ENCODE measurements around the gene NECTIN1.

Gene NECTIN1

GRCh38 chr11:119765628-119766027 lies 36.6 kb upstream of the NECTIN1 start:
- H3K9me3 ChIP-seq (ENCODE audit: control insufficient read depth, low read length) = no peaks in the 10 kb centered on the region
- no peaks in the 10 kb centered on the region for H3K36me3 ChIP-seq (ENCODE audit: control insufficient read depth, insufficient read depth, low read length)
- no peak overlapping the region for H3K27ac ChIP-seq (ENCODE audit: insufficient read depth, low read depth, low read length, poor library complexity, severe bottlenecking)
- H3K4me1 ChIP-seq (ENCODE audit: control insufficient read depth, insufficient read depth, low read length) = no peaks in the 10 kb centered on the region
- no peak overlapping the region for H3K4me3 ChIP-seq (ENCODE audit: insufficient read depth, low read depth, low read length)
- WGBS, 2 experiments = 77 to 81% methylated on average over 3 of the region's 4 CpGs
- H3K27me3 ChIP-seq (ENCODE audit: control insufficient read depth, insufficient read depth, low read length, poor library complexity, severe bottlenecking) = no peaks in the 10 kb centered on the region

GRCh38 chr11:119764108-119764868 lies 35.3 kb upstream of the NECTIN1 start:
- Histone ChIP-seq H3K27ac (ENCODE audit: insufficient read depth, low read depth, low read length, poor library complexity, severe bottlenecking) (no peak overlapping the region), H3K4me1 (ENCODE audit: control insufficient read depth, insufficient read depth, low read length) (no peaks in the 10 kb centered on the region), H3K9me3 (ENCODE audit: control insufficient read depth, low read length) (no peaks in the 10 kb centered on the region), H3K4me3 (ENCODE audit: insufficient read depth, low read depth, low read length) (no peak overlapping the region), H3K36me3 (ENCODE audit: control insufficient read depth, insufficient read depth, low read length) (no peaks in the 10 kb centered on the region), H3K27me3 (ENCODE audit: control insufficient read depth, insufficient read depth, low read length, poor library complexity, severe bottlenecking) (no peaks in the 10 kb centered on the region)
- 54 to 58% methylated on average over 6 of the region's 6 CpGs for WGBS, 2 experiments

GRCh38 chr11:119763071-119763728 lies 34.2 kb upstream of the NECTIN1 start:
- no peaks in the 10 kb centered on the region for H3K36me3 ChIP-seq (ENCODE audit: control insufficient read depth, insufficient read depth, low read length)
- H3K27me3 ChIP-seq (ENCODE audit: control insufficient read depth, insufficient read depth, low read length, poor library complexity, severe bottlenecking) = no peaks in the 10 kb centered on the region
- 88% methylated on average over 11 of the region's 11 CpGs for WGBS, 2 experiments
- H3K9me3 ChIP-seq (ENCODE audit: control insufficient read depth, low read length) = no peaks in the 10 kb centered on the region
- H3K4me3 ChIP-seq (ENCODE audit: insufficient read depth, low read depth, low read length) = no peak overlapping the region
- H3K4me1 ChIP-seq (ENCODE audit: control insufficient read depth, insufficient read depth, low read length) = no peaks in the 10 kb centered on the region
- H3K27ac ChIP-seq (ENCODE audit: insufficient read depth, low read depth, low read length, poor library complexity, severe bottlenecking) = no peak overlapping the region

GRCh38 chr11:119759747-119760412 lies 30.9 kb upstream of the NECTIN1 start:
- Histone ChIP-seq H3K4me3 (ENCODE audit: insufficient read depth, low read depth, low read length) (no peak overlapping the region), H3K27me3 (ENCODE audit: control insufficient read depth, insufficient read depth, low read length, poor library complexity, severe bottlenecking) (no peaks in the 10 kb centered on the region), H3K27ac (ENCODE audit: insufficient read depth, low read depth, low read length, poor library complexity, severe bottlenecking) (no peak overlapping the region), H3K9me3 (ENCODE audit: control insufficient read depth, low read length) (no peaks in the 10 kb centered on the region), H3K36me3 (ENCODE audit: control insufficient read depth, insufficient read depth, low read length) (no peaks in the 10 kb centered on the region), H3K4me1 (ENCODE audit: control insufficient read depth, insufficient read depth, low read length) (peaks cover 7% of the 10 kb centered on the region)
- WGBS, 2 experiments = 95% methylated on average over 5 of the region's 5 CpGs

GRCh38 chr11:119759324-119759723 lies 30.3 kb upstream of the NECTIN1 start:
- Histone ChIP-seq H3K27me3 (ENCODE audit: control insufficient read depth, insufficient read depth, low read length, poor library complexity, severe bottlenecking) (no peaks in the 10 kb centered on the region), H3K9me3 (ENCODE audit: control insufficient read depth, low read length) (no peaks in the 10 kb centered on the region), H3K36me3 (ENCODE audit: control insufficient read depth, insufficient read depth, low read length) (no peaks in the 10 kb centered on the region), H3K4me3 (ENCODE audit: insufficient read depth, low read depth, low read length) (no peak overlapping the region), H3K27ac (ENCODE audit: insufficient read depth, low read depth, low read length, poor library complexity, severe bottlenecking) (no peak overlapping the region), H3K4me1 (ENCODE audit: control insufficient read depth, insufficient read depth, low read length) (peaks cover 12% of the 10 kb centered on the region)
- 76 to 82% methylated on average over 8 of the region's 8 CpGs for WGBS, 2 experiments

- 81 to 88% methylated on average over 2 of the region's 2 CpGs for WGBS, 2 experiments
- H3K36me3 ChIP-seq (ENCODE audit: control insufficient read depth, insufficient read depth, low read length) = no peaks in the 10 kb centered on the region
Measured at GRCh38 chr11:119758291-119758690, 29.3 kb upstream of the NECTIN1 start.

GRCh38 chr11:119757378-119757777 lies 28.4 kb upstream of the NECTIN1 start:
- Histone ChIP-seq H3K9me3 (ENCODE audit: control insufficient read depth, low read length) (no peaks in the 10 kb centered on the region), H3K4me3 (ENCODE audit: insufficient read depth, low read depth, low read length) (no peak overlapping the region), H3K27me3 (ENCODE audit: control insufficient read depth, insufficient read depth, low read length, poor library complexity, severe bottlenecking) (no peaks in the 10 kb centered on the region), H3K4me1 (ENCODE audit: control insufficient read depth, insufficient read depth, low read length) (peaks cover 23% of the 10 kb centered on the region), H3K27ac (ENCODE audit: insufficient read depth, low read depth, low read length, poor library complexity, severe bottlenecking) (no peak overlapping the region), H3K36me3 (ENCODE audit: control insufficient read depth, insufficient read depth, low read length) (no peaks in the 10 kb centered on the region)
- 89 to 92% methylated on average over 5 of the region's 5 CpGs for WGBS, 2 experiments

More at GRCh38 chr11:119758291-119758690, 29.3 kb upstream of the NECTIN1 start:
- no peak overlapping the region for H3K4me3 ChIP-seq (ENCODE audit: insufficient read depth, low read depth, low read length)
- no peaks in the 10 kb centered on the region for H3K9me3 ChIP-seq (ENCODE audit: control insufficient read depth, low read length)
- H3K4me1 ChIP-seq (ENCODE audit: control insufficient read depth, insufficient read depth, low read length) = peaks cover 16% of the 10 kb centered on the region
- H3K27me3 ChIP-seq (ENCODE audit: control insufficient read depth, insufficient read depth, low read length, poor library complexity, severe bottlenecking) = no peaks in the 10 kb centered on the region
- H3K27ac ChIP-seq (ENCODE audit: insufficient read depth, low read depth, low read length, poor library complexity, severe bottlenecking) = no peak overlapping the region

- Histone ChIP-seq H3K9me3 (ENCODE audit: control insufficient read depth, low read length) (no peaks in the 10 kb centered on the region), H3K27ac (ENCODE audit: insufficient read depth, low read depth, low read length, poor library complexity, severe bottlenecking) (no peak overlapping the region), H3K4me3 (ENCODE audit: insufficient read depth, low read depth, low read length) (no peak overlapping the region), H3K27me3 (ENCODE audit: control insufficient read depth, insufficient read depth, low read length, poor library complexity, severe bottlenecking) (no peaks in the 10 kb centered on the region), H3K36me3 (ENCODE audit: control insufficient read depth, insufficient read depth, low read length) (no peaks in the 10 kb centered on the region), H3K4me1 (ENCODE audit: control insufficient read depth, insufficient read depth, low read length) (peaks cover 23% of the 10 kb centered on the region)
- 93 to 97% methylated on average over 5 of the region's 5 CpGs for WGBS, 2 experiments
Measured at GRCh38 chr11:119756169-119756865, 27.3 kb upstream of the NECTIN1 start.

GRCh38 chr11:119755356-119756071 lies 26.5 kb upstream of the NECTIN1 start:
- whole genome bisulfite sequencing, 2 experiments = 74 to 75% methylated on average over 9 of the region's 9 CpGs
- Histone ChIP-seq H3K27ac (ENCODE audit: insufficient read depth, low read depth, low read length, poor library complexity, severe bottlenecking) (no peak overlapping the region), H3K4me3 (ENCODE audit: insufficient read depth, low read depth, low read length) (no peak overlapping the region), H3K36me3 (ENCODE audit: control insufficient read depth, insufficient read depth, low read length) (no peaks in the 10 kb centered on the region), H3K9me3 (ENCODE audit: control insufficient read depth, low read length) (no peaks in the 10 kb centered on the region), H3K27me3 (ENCODE audit: control insufficient read depth, insufficient read depth, low read length, poor library complexity, severe bottlenecking) (no peaks in the 10 kb centered on the region), H3K4me1 (ENCODE audit: control insufficient read depth, insufficient read depth, low read length) (peaks cover 23% of the 10 kb centered on the region)
